Smooth muscle cell of the brain vasculature (primary cell): ENCODE measurements around the gene GPR39.

Source experiments
- DNase-seq: peaks from one replicate; pipeline ENCODE4 v3.0.0-alpha.2; 2012; ENCODE audit warnings: low read depth, low spot score

The GPR39 gene

GRCh38 chr2:132412021-132412420 is 4.6 kb upstream of the GPR39 start:
- no peak for DNase-seq

GRCh38 chr2:132414081-132414480 is 2.5 kb upstream of the GPR39 start:
- no peak for DNase-seq

- DNase-seq, result peak; percentile 21
Measured at GRCh38 chr2:132415256-132415914, 1.2 kb upstream of the GPR39 start.

- DNase-seq, result peak; percentile 86
Measured at GRCh38 chr2:132415915-132416722, 486 bp upstream of the GPR39 start.

- no peak for DNase-seq
Measured at GRCh38 chr2:132417430-132418035, 928 bp downstream of the GPR39 start.

- DNase-seq, result no peak
Measured at GRCh38 chr2:132419235-132419634, 2.6 kb downstream of the GPR39 start.

GRCh38 chr2:132419941-132420340 is 3.3 kb downstream of the GPR39 start:
- no peak for DNase-seq

- DNase-seq, result no peak
Measured at GRCh38 chr2:132420816-132421805, 4.5 kb downstream of the GPR39 start.

- no peak for DNase-seq
Measured at GRCh38 chr2:132422736-132423135, 6.1 kb downstream of the GPR39 start.

GRCh38 chr2:132424526-132425121 is 8.0 kb downstream of the GPR39 start:
- peak; percentile 37 for DNase-seq

- DNase-seq, result no peak
Measured at GRCh38 chr2:132426033-132426432, 9.4 kb downstream of the GPR39 start.

GRCh38 chr2:132426656-132427055 is 10.1 kb downstream of the GPR39 start:
- DNase-seq, result no peak

- no peak for DNase-seq
Measured at GRCh38 chr2:132429351-132429750, 12.7 kb downstream of the GPR39 start.

GRCh38 chr2:132429941-132430573 is 13.5 kb downstream of the GPR39 start:
- DNase-seq, result no peak

GRCh38 chr2:132430895-132431294 is 14.3 kb downstream of the GPR39 start:
- no peak for DNase-seq

- no peak for DNase-seq
Measured at GRCh38 chr2:132437852-132438669, 21.5 kb downstream of the GPR39 start.

- peak; percentile 47 for DNase-seq
Measured at GRCh38 chr2:132438691-132439090, 22.1 kb downstream of the GPR39 start.

- DNase-seq, result peak; percentile 73
Measured at GRCh38 chr2:132439703-132440398, 23.2 kb downstream of the GPR39 start.

- DNase-seq, result no peak
Measured at GRCh38 chr2:132441051-132441450, 24.4 kb downstream of the GPR39 start.
